Body of pancreas (tissue), 4 donors: Measurements from ENCODE around the gene SDR39U1. TPM values are rescaled to one million over a fixed set of nuclear protein-coding genes. Genes with fewer than 3 reads are reported as not detected.

Source experiments
- ATAC-seq: fragments of 150-250 bp; one replicate; pipeline ENCODE4 v1.9.1; 2016
- DNase-seq, 4 donors: peaks; one replicate each; pipeline ENCODE4 v3.0.0-alpha.2; 2019
- H3K27ac ChIP-seq, 4 donors: fragments of 200-600 bp; sonication (generic); 1 replicate in 3 of 4; 2 replicates in 1 of 4; pipeline versions ENCODE4 v1.5.1 to v1.6.1; 2016 to 2019; ENCODE audit warnings: mild to moderate bottlenecking in 1 of 4, mixed read lengths in 1 of 4, moderate library complexity in 1 of 4
- H3K27me3 ChIP-seq, 2 donors: fragments of 200-600 bp; sonication (generic); one replicate each; pipeline ENCODE4 v1.6.0; 2016; ENCODE audit warnings: mild to moderate bottlenecking in 1 of 2
- H3K36me3 ChIP-seq, 2 donors: fragments of 200-600 bp; sonication (generic); replicated peaks in 1 of 2; 2 replicates each; pipeline ENCODE4 v1.5.1; 2016; ENCODE audit warnings: low read depth in 2 of 2; ENCODE audit not compliant: insufficient read depth in 1 of 2
- H3K4me1 ChIP-seq: fragments of 200-600 bp; sonication (generic); one replicate; pipeline ENCODE4 v1.6.0; 2016
- H3K4me3 ChIP-seq, 2 donors: fragments of 200-600 bp; sonication (generic); 1 replicate in 1 of 2; 2 replicates in 1 of 2; pipeline ENCODE4 v1.5.1; 2016 to 2019
- H3K9me3 ChIP-seq, 3 donors: fragments of 200-600 bp; sonication (generic); 1 replicate in 2 of 3; 2 replicates in 1 of 3; pipeline ENCODE4 v1.5.1; 2016
- POLR2A ChIP-seq, 3 donors: fragments of 450-650 bp; IDR thresholded peaks; one replicate each; pipeline ENCODE4 v1.6.1; 2016; ENCODE audit warnings: antibody characterized with exemption in 3 of 3, mild to moderate bottlenecking in 2 of 3
- WGBS, 2 donors: methylation state at CpG; one replicate each; pipeline ENCODE4 v1.1.5; 2017; 5-methylcytosine and 5-hydroxymethylcytosine counted together
- intact Hi-C: fragments of 100-400 bp; cut with DNase I; formaldehyde crosslinking; loops from one replicate; pipeline ENCODE4 v1.15.1; 2023
- total RNA-seq, 2 donors: library from RNA; depleted of rRNA; stranded (reverse); fragments of >200 nt; gene quantifications; one replicate each; pipeline ENCODE4 v1.1.0, GENCODE V29; 2016
- TF ChIP-seq, protein P1 (sequence below), 7 experiments: fragments of 450-650 bp in 4 of 7; fragments of 200-600 bp in 3 of 7; sonication (generic) in 3 of 7; IDR thresholded peaks; one replicate each; pipeline ENCODE4 v1.5.1; 2016 to 2019; ENCODE audit warnings: antibody characterized with exemption in 7 of 7

SDR39U1 gene
- total RNA-seq, 2 donors from 2014 or later: 34.8 to 63.6 TPM

DNA sequence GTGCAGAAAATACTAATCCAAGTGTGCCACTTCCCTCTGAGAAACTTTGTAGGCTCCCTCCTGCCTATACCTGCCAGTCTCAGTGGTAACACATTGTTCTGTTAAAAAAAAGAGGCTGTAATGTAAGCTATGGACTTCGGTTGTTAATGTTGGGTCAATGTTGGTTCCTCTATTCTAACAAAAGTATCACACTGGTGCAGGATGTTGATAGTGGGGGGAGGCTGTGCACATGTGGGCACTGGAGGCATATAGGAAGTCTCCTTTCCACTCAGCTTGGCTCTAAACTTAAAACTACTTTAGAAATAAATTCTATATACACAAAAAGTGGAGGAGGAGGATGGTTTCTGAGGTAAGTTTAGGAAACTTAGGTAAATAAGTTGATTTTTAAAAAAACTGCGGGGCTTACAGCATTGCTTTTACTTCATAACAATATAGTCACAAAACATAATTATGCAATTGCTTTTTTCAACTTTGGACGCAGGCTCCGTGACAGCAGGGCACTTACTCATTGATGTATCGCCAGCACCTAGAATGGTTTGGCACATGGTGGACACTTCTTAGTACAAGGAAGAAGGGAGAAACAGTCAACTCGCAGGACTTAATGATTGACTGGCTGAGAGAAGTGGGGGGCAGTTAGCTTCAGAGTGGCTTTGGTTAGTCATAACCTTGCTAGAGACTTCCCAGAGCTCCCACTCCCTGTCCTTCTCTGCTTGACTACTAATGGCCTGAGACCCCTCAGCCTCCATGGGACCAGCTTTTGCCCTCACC, 51.7 kb downstream of the SDR39U1 start:
- no peaks in the 10 kb centered on the region for H3K36me3 ChIP-seq
- intact Hi-C loops: no loop called here
- H3K27ac ChIP-seq: no peak overlapping the region
- no peaks in the 10 kb centered on the region for H3K27me3 ChIP-seq
- TF ChIP-seq POLR2A (IDR thresholded peaks at IDR 0.05): no peak
- TF ChIP-seq, protein P1, sequence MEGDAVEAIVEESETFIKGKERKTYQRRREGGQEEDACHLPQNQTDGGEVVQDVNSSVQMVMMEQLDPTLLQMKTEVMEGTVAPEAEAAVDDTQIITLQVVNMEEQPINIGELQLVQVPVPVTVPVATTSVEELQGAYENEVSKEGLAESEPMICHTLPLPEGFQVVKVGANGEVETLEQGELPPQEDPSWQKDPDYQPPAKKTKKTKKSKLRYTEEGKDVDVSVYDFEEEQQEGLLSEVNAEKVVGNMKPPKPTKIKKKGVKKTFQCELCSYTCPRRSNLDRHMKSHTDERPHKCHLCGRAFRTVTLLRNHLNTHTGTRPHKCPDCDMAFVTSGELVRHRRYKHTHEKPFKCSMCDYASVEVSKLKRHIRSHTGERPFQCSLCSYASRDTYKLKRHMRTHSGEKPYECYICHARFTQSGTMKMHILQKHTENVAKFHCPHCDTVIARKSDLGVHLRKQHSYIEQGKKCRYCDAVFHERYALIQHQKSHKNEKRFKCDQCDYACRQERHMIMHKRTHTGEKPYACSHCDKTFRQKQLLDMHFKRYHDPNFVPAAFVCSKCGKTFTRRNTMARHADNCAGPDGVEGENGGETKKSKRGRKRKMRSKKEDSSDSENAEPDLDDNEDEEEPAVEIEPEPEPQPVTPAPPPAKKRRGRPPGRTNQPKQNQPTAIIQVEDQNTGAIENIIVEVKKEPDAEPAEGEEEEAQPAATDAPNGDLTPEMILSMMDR (IDR thresholded peaks at IDR 0.05): no peak
- DNase-seq: no peak
- no peak overlapping the region for H3K4me3 ChIP-seq
- peaks cover 4% of the 10 kb centered on the region for H3K4me1 ChIP-seq
- WGBS, 2 donors: 62 to 72% methylated on average over 6 of the region's 6 CpGs
- no peaks in the 10 kb centered on the region for H3K9me3 ChIP-seq
- no peak for ATAC-seq

Other genes starting within 250 kb of the SDR39U1 start
- 10 to 100 TPM; 57.9 to 59.7 TPM for gene TM9SF1, start 247.3 kb downstream of the SDR39U1 start, total RNA-seq
- under 1 TPM in 1 of 2 donors, not detected in 1; 0.26 TPM for gene TSSK4, start 237.1 kb downstream of the SDR39U1 start, total RNA-seq
- gene CHMP4A, start 229.3 kb downstream of the SDR39U1 start, total RNA-seq: 10 to 100 TPM; 28.5 to 32.0 TPM
- gene MDP1, start 226.7 kb downstream of the SDR39U1 start, total RNA-seq: 10 to 100 TPM in 1 of 2 donors, 1 to 10 TPM in 1; 2.0 to 18.9 TPM
- gene NEDD8, start 210.4 kb downstream of the SDR39U1 start, total RNA-seq: 10 to 100 TPM; 28.7 to 77.6 TPM
- 10 to 100 TPM; 30.9 to 41.9 TPM for gene GMPR2, start 209.8 kb downstream of the SDR39U1 start, total RNA-seq
- 10 to 100 TPM; 28.3 to 35.3 TPM for gene TINF2, start 200.2 kb downstream of the SDR39U1 start, total RNA-seq
- gene TGM1, start 179.6 kb downstream of the SDR39U1 start, total RNA-seq: 10 to 100 TPM in 1 of 2 donors, 1 to 10 TPM in 1; 2.9 to 13.8 TPM
- 10 to 100 TPM; 18.4 to 90.0 TPM for gene RABGGTA, start 171.2 kb downstream of the SDR39U1 start, total RNA-seq
- gene DHRS1, start 143.0 kb downstream of the SDR39U1 start, total RNA-seq: 10 to 100 TPM; 18.8 to 31.4 TPM
- gene NOP9, start 142.9 kb downstream of the SDR39U1 start, total RNA-seq: 10 to 100 TPM; 10.6 to 12.2 TPM
- gene CIDEB, start 134.8 kb downstream of the SDR39U1 start, total RNA-seq: 10 to 100 TPM; 19.1 to 34.0 TPM
- 10 to 100 TPM; 10.9 to 31.3 TPM for gene LTB4R2, start 132.6 kb downstream of the SDR39U1 start, total RNA-seq
- 1 to 10 TPM; 3.6 to 9.1 TPM for gene LTB4R, start 131.3 kb downstream of the SDR39U1 start, total RNA-seq
- gene ADCY4, start 107.7 kb downstream of the SDR39U1 start, total RNA-seq: 10 to 100 TPM; 10.6 to 14.8 TPM
- 1 to 10 TPM; 6.0 to 9.9 TPM for gene RIPK3, start 102.8 kb downstream of the SDR39U1 start, total RNA-seq
- gene NFATC4, start 74.6 kb downstream of the SDR39U1 start, total RNA-seq: 10 to 100 TPM; 11.9 to 19.8 TPM
- 1 to 10 TPM; 7.3 to 7.5 TPM for gene NYNRIN, start 43.8 kb downstream of the SDR39U1 start, total RNA-seq
- gene CBLN3, start 13.1 kb downstream of the SDR39U1 start, total RNA-seq: 1 to 10 TPM in 1 of 2 donors, under 1 TPM in 1; 0.33 to 4.9 TPM
- 10 to 100 TPM; 43.8 TPM for gene KHNYN, start 12.8 kb downstream of the SDR39U1 start, total RNA-seq
- not detected for gene CMA1, start 65.5 kb upstream of the SDR39U1 start, total RNA-seq
- not detected for gene CTSG, start 133.5 kb upstream of the SDR39U1 start, total RNA-seq
- not detected for gene GZMH, start 166.9 kb upstream of the SDR39U1 start, total RNA-seq
- not detected for gene GZMB, start 191.4 kb upstream of the SDR39U1 start, total RNA-seq